ENCODE results near the gene ELAVL4.
"Not testable (repeated sequence)": the region's sequence is repeated elsewhere in the genome, so short reads cannot be mapped to it uniquely, and the experiment has no call there.

Gene ELAVL4

GRCh38 chr1:50126927-50127715 is 18.4 kb downstream of the ELAVL4 start:
- no peak for DNase-seq (ENCODE audit: low spot score)

DNA sequence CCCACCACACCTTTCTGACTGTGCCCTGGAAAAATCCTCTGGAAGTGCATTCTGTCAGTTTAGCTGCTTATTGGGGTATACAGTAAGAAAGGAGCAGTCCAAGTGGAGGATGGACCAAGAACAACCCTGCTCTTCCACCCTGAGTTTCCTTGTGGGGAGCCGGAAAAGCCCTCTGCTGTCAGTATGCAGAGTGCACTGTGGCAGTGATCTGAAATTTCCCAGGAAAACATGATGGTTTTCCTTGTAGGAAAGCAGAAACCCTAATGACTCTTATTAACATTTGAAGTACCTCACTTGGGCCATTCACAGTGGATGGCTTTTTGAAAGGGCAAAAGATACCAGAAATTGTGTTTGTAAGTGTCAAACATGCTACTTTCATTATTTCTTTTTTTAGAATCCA is 20.5 kb downstream of the ELAVL4 start:
- DNase-seq (ENCODE audit: low spot score): no peak

GRCh38 chr1:50132347-50132894 is 23.7 kb downstream of the ELAVL4 start:
- DNase-seq (ENCODE audit: low spot score): no peak

- no peak for DNase-seq (ENCODE audit: low spot score)
These were observed 27.0 kb downstream of the ELAVL4 start for GRCh38 chr1:50135716-50136115.

GRCh38 chr1:50139339-50140181 is 30.8 kb downstream of the ELAVL4 start:
- no peak for DNase-seq (ENCODE audit: low spot score)

DNA sequence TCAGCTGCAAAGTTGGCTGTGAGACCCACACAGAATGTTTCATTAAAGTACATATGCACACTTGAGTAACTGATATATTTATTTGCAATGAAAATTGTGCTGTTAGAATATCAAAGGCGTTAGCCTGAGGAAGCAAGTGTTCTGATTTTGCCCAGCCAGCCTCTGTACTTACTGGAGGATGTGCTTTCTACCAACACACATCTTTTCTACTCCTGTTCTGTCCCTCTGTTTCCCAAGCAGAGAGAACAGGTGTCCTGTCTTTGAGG is 31.4 kb downstream of the ELAVL4 start:
- no peak for DNase-seq (ENCODE audit: low spot score)

DNA sequence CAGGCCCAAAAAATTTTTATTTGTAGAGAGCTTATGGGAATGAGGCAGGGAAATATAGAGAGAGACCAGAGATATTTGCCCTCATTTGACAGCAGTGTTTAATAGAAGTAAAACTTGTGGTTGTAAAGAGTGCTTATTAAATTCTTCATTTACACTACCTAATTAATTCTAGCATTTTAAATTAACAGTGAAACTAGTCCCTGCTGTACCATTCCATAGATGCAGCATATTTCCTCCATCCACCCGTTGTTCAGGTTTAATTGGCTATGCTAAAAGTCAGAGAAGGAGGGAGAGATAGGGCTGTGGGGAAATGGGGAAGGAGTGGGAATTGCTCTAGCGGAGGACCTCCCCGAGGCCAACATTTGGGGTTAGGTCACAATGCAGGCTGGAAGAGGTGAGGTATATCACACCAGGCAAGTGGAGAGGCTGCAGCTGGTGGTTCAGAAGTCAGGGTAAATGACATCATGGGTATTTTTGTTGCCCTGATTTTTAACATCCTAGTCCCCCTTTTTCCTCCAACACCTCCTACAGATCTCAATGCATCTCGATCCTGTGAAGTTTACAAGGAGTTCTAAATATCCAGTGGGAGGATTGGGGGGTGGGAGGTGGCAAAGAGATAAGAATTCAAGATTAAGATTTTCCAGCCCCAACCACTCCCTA is 38.6 kb downstream of the ELAVL4 start:
- no peak for DNase-seq (ENCODE audit: low spot score)

DNA sequence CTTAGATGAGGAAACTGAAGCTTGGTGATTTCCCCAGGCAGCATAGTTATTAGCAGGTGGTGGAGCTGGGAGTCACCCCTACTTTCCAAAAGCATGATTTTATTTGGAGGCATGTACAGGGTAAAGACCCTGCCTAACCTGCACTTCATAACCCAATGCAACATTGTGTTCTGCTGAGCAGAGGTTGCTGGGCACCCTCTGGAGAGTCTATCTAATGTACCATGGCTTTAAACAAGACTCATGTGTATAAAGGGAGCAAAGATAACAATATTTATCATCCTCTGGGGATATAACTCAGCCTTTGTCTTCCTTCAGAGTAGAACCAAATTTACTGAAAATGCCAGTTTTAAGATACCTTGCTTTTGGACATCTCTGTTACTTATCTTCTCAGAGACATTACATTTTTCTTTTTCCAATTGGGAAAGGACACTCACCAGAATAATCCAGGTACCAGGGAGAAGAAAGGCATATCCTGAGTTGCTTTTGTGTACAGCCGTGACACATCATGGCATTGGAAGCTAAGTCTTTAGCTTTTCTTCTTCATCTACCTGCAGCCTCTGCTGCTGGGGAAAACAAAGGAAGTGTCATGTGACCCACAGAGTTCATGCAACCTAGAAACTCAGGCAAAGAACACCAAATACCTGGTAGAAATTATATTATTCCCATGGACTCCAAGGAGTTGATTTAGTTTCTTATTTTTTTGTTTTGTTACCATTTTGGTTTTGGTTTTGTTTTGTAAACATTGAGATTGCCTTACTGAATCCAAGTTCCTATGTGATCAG is 39.6 kb downstream of the ELAVL4 start:
- no peak for DNase-seq (ENCODE audit: low spot score)

DNA sequence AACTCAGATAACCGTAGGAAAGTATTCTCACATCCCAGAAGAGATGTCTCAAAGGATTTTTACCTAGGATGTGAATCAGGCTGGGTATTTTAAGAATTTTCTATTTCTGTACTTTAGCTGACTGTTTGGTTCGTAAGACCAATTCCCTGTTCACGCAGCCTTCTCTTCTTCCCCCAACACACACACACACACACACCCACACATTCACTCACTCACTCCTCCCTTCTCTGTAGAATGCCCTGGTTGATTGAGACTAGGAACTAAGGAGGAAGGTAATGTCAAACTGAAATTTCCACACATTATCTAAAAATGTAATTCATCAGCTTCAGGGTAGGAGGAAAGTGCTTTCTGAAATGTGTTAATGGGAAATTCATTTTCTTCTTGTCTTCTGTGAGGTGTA is 43.5 kb downstream of the ELAVL4 start:
- DNase-seq (ENCODE audit: low spot score): no peak

GRCh38 chr1:50155541-50155940 is 46.8 kb downstream of the ELAVL4 start:
- no peak for DNase-seq (ENCODE audit: low spot score)

DNA sequence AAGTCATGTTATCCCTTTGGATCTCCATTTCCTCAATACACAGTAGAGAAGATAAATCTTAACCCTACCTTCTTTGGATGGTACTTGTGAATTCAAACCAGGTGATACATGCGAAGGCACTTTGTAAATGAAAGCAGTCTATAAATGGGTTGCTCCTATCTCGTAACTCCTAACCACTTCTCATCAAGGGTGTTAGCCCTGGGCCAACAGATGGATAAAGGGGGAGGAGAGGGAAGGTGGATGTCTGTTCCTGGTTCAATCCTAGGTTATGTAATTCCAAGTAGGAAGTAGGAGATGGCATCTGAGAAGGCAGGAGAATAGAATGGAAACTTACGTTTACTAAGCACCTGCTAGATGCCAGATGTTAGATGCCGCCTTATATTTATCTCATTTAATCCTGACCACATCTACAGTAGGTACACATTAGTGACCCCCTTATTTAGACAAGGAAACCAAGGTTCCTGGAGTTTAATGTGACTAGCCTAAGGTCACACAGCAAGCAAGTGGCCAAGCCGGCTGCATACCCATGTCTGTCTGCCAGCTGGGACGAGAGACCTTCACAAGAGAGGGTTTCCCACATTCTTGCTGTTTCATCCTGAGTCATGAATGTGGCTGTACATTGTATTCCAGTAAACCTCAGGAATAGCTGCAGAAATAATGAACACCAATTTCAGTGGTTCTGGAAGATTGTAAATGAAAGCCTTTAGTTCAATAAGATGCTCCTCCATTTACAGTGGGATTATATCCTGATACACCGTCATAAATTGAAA is 47.7 kb downstream of the ELAVL4 start:
- no peak for DNase-seq (ENCODE audit: low spot score)

DNA sequence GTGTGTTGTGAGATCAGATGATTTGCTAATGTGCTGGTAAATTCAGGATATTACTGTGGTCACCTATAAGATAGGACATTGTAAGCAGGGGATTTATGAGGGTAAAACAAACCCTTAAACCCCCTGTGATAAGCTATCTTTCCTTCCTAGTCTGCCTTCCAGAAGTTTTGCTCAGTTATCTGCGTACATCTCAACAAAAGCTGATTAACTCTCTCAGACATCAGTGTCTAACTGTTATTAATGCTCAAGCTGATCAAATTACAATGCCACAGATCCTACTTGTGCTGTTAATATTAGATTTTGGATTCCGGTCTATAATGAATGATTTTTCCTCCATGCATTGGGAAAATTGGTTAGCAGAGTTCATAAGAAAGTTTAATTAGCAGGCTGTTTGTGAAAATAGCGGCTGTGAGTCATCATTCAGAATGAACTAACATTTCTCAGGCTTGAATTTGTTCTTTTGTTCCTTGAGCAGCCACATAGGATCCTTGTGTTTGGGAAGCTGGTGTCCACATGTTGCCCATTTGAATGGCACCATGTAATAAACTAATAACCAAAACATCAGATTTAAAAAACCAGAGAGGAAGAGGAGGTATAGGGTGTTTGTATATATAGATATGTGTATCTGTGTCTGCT is 48.7 kb downstream of the ELAVL4 start:
- no peak for DNase-seq (ENCODE audit: low spot score)

GRCh38 chr1:50158421-50158820 is 49.7 kb downstream of the ELAVL4 start:
- DNase-seq (ENCODE audit: low spot score): no peak

DNA sequence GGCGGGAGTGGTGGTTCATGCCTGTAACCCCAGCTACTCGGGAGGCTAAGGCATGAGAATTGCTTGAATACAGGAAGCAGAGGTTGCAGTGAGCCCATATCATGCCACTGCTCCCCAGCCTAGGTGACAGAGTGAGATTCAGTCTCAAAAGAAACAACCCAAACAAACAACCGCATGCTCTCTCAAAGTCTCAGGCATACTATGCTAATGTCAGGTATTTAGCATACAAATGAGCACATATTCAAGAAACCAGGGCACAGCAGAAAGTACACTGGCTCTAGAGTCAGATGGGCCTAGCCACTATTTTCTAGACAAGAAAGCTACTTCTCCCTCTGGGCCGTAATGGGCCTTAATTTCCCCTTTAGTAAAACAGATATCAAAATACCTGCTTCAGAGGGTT is 55.0 kb downstream of the ELAVL4 start:
- no peak for DNase-seq (ENCODE audit: low spot score)

- not testable (repeated sequence) for DNase-seq (ENCODE audit: low spot score)
These were observed 57.6 kb downstream of the ELAVL4 start for GRCh38 chr1:50166351-50166750.

- no peak for DNase-seq (ENCODE audit: low spot score)
These were observed 63.6 kb downstream of the ELAVL4 start for GRCh38 chr1:50172299-50172698.

- DNase-seq (ENCODE audit: low spot score): no peak
These were observed 65.4 kb downstream of the ELAVL4 start for GRCh38 chr1:50174101-50174500.

DNA sequence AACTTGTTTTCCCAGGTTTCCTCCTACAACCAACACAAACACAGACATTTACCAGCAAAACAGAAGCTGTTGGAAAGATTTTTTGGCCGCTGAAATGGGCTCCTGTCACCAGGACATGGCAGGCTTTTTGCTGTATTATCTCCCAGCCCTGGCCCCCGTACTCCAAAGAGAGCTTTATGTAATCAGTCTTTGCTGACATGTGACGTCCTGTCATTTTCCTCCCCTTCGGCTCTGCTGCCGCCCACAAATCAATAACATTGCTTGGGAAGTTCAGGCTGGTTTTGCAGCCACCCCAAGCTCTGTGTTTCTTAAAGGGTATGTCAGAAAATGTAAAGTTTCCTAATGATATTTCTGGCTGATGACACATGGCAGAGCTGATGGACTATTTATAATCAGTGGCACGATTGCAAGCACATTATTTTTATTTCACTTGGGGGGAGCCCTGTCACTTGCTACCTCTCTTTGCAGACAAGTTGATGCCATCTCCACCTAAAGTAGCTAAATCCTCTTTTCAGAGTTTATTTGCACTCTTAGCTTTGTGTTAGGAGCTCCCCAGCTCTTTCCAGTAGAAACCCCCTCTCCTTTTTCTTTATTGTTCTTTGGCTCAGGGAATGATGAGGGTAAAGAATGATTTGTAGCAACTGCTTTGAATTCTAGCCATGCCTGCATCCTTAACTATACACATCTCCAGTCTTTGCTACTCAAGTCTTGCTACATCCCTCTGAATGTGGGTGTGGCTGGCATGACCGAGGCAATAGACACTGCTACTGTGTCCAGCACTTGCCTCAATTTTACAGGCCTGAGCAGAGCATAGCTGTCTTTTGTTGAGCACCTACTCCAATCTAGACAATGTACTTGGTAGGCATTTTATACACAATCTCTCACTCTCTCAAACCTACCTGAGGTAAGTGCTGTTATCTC is 67.3 kb downstream of the ELAVL4 start:
- no peak for DNase-seq (ENCODE audit: low spot score)

- no peak for DNase-seq (ENCODE audit: low spot score)
These were observed 69.3 kb downstream of the ELAVL4 start for GRCh38 chr1:50177994-50178393.

- no peak for DNase-seq (ENCODE audit: low spot score)
These were observed 70.9 kb downstream of the ELAVL4 start for GRCh38 chr1:50179639-50180038.

Data from hematopoietic multipotent progenitor cell treated with erythropoietin and hydrocortisone succinate and interleukin-3 and kit ligand, for 15 days (in vitro differentiated cells).